Activated CD4-positive, alpha-beta T cell treated with anti-CD3 and anti-CD28 coated beads, Interleukin-2, Interleukin-6, amounts not matched to agents 100 ng/mL and 50 ng/mL, durations not matched to agents 16 hours and 8 hours (primary cell): Measurements from ENCODE around the gene CD207.

Experiments
- DNase-seq: peaks from one replicate; pipeline ENCODE4 v3.0.0-alpha.2; 2020

The CD207 gene

DNA sequence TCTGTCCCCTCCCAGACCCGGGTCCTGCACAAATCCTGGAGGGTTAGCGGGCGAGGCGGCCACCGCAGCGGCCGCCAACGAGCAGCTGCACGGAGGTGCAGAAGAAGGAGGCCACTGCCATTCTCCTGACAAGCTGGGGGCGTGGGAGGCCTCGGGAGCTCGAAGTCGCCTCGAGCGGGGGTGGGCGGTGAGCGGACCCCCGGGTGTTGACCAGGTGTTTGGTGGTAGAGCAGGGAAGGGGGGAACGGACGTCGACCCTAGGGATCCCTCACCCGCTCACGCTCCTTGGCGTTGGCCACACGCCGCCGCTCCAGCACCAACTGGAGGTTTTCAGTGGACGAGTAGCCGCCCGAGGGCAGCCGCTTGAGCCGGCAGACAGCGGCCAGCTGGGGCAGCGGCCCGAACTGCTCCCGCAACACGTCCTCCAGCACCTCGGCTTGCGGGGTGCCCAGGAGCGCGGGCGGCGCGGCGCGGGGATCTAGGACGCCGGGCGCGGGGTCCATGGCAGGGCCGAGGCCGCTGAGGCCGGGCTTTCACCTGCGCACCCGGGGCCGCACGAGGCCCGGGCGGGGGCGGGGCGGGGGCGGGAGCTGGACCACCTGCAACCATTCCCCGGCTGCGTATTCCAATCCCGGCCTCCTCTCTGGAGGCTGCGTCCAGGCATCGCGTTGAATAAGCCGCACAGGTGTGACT lies 45.3 kb downstream of the CD207 start, which contains the start of gene FIGLA:
FIGLA (minus strand) TSS at position 508 of the 693 bp plus-strand sequence; CDS start at position 503, 5 bp downstream.
- DNase-seq: no peak

DNA sequence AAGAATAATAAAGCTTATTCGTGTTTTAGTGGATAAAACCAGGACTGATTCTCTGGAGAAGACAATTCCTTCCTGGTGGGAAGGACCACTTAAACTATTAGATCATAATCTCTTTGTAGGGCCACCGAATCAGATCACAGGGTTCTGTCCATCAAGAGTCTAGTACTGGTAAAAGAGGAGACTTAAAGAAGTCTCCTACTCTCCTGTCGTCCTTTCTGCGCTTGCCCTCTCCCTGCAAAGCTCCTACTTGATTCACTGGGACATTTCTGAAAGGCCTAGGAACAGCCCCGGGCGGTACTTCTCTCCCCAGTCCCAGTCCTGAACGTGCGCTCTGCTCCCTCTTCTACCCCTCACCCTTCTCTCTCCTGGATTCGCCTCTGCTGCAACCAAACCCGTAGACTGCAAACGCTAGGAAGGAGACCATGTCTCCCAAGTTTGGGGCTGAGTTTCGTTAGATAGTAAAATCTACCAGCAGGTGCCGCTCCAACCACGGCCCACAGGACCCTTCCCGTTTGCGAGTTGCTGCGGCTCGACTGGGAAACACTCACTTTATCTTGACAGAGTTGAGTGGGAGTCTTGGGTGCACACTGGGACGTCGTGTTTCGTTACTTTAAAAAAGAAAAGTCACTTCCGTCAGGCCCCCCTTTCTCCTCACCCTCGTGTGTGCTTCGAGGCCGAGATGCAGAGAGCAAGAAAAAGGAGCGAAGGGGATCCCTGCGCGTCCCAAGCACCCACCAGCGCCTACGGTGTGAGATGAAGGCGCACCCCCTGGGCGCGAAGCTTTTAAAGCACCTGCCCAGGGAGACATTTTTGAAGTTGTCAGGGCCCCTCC lies 46.1 kb downstream of the CD207 start:
- peak; percentile 89 for DNase-seq

DNA sequence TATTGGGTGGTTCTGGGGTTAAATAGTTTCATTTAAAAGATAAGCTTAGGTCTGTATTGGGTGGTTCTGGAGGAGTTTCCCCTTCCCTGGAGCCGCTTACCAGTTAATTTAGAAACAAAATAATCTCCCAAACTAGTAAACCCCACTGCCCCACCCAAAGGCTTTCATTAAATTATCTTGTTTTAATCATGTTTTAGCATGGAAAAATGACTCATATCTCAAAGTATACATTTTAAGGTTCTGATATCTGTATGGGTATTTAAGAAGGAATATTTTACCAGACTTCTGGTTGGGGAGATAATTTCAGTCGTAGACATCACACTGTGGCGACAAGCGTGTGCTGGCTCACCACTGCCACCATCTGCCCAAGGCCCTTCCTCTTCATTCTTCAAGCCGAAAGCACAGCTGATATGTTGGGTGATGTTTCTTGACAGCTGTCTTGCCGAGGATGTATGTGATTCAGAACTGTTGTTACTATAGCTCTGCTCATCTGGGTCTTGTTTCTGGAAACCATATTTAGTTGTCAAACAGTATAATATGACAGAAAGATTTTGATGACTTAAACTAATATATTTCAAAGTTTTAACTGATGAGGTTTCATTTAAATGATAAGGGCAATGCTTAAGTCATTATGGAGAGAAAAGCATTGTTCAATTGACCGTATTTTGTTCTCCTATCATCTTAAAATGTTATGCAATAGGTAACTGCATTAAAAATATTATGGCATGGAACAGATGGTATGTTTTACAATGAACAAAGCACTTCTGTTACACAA lies 50.3 kb downstream of the CD207 start:
- DNase-seq: peak; percentile 64

DNA sequence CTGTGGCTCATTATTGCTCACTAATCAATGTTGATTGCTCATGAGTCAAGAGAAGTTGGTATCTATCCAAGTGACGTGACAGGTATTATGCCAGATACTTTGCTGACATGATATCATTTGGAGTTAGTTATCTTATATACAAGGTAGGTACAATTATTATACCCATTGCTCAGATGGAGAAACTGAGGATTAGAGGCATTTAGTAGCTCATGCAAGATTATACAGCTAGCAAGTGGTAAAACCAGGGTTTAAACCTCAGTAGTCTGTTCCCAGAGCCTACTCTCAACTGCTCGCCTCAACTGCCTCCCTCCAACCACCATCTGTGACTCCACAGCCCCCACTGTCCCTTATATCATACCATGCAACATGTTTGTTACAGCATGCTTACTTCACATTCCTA lies 51.3 kb downstream of the CD207 start:
- no peak for DNase-seq
